ENCODE results near the gene SLC25A19. TPM values are rescaled to one million over a fixed set of nuclear protein-coding genes. Genes with fewer than 3 reads are reported as not detected.

SLC25A19 gene
- total and polyA plus RNA-seq, 2 of the 8 experiments (the other 6 are each of a cell fraction or from before 2014, with no cell fraction given): 28.6 to 32.6 TPM

DNA sequence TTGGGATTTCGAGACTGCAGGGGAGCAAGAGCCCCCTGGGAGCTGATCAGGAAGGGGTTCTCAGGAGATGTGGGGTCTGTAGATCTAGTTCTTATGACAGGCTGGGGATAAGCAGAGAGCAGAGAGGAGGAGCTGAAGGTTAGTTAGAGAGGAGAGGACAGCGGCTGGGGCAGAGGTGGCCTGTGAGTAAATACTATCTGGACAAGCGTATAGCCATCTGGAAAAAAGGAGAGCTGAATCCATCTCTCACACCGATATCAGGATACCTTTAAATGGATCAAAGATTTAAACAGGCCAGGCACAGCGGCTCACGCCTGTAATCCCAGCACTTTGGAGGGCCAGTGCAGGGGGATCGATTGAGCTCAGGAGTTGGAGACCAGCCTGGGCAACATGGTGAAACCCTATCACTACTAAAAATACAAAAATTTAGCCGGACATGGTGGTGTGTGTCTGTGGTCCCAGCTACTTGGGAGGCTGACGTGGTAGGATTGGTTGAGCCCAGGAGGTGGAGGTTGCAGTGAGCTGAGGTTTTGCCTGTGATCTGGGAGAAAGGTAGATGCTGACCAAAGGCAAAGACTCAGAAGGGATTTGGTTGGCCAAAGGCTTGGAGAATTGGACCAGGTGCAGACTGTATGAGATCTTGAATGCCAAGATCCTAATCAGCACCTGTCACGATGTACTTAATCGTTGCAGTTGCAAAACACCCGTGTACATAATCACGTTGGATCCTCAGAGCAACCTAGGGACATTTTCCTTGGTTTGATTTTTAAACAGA, 18.9 kb upstream of the SLC25A19 start:
- Histone ChIP-seq H2BK20ac (ENCODE audit: low read length) (no peak overlapping the region), H4K8ac (ENCODE audit: extremely low read depth, insufficient read depth, low read length) (no peak overlapping the region), H3K9me3 (ENCODE audit: insufficient read depth in 2 of 2, low read depth in 1 of 2, low read length in 1 of 2) (no peaks in the 10 kb centered on the region), H3K56ac (replicated peaks; ENCODE audit: insufficient read length, low read depth, low read length) (no peak overlapping the region), H4K5ac (ENCODE audit: insufficient read length, low read depth, low read length) (no peak overlapping the region), H3K23ac (ENCODE audit: insufficient read length) (no peak overlapping the region), H3K4me2 (ENCODE audit: insufficient read depth in 1 of 2, low read depth in 2 of 2, low read length in 2 of 2) (no peak overlapping the region), H2AFZ (ENCODE audit: low read length) (no peak overlapping the region), H4K20me1 (replicated peaks in 1 of 2; ENCODE audit: control insufficient read depth in 1 of 2, insufficient read depth in 2 of 2, low read length in 2 of 2) (no peaks in the 10 kb centered on the region), H2AK5ac (ENCODE audit: low read depth, low read length) (no peak overlapping the region), H3K23me2 (ENCODE audit: low read depth, low read length) (no peaks in the 10 kb centered on the region; the same call in 1 of the 2 replicates), H2BK120ac (replicated peaks; ENCODE audit: low read depth, low read length) (no peak overlapping the region), H3K14ac (ENCODE audit: insufficient read length) (no peak overlapping the region), H3K9ac (replicated peaks in 1 of 4; ENCODE audit: extremely low read depth in 1 of 4, low read depth in 3 of 4, low read length in 3 of 4) (no peak overlapping the region), H3K4ac (replicated peaks; ENCODE audit: insufficient read length, low read depth, low read length) (no peak overlapping the region), H3K4me1 (replicated peaks in 1 of 4; ENCODE audit: control insufficient read depth in 3 of 4, insufficient read depth in 4 of 4, low read length in 3 of 4) (peaks cover 0 to 4% (median 2%) of the 10 kb centered on the region in 4 experiments; a peak in 1 of 7 replicates), H2BK15ac (ENCODE audit: low read length) (no peak overlapping the region), H2BK5ac (ENCODE audit: low read depth, low read length) (no peak overlapping the region), H2BK12ac (ENCODE audit: low read depth, low read length) (no peak overlapping the region), H3K27ac (ENCODE audit: low read depth, low read length) (no peak overlapping the region), H3K79me1 (ENCODE audit: low read depth, low read length) (no peaks in the 10 kb centered on the region), H3K79me2 (ENCODE audit: control insufficient read depth in 1 of 2, insufficient read depth in 2 of 2, low read length in 2 of 2) (no peaks in the 10 kb centered on the region), H3K18ac (ENCODE audit: extremely low read depth, low read length) (no peak overlapping the region), H3K27me3 (replicated peaks in 1 of 4; ENCODE audit: control insufficient read depth in 3 of 4, extremely low read depth in 1 of 4, insufficient read depth in 3 of 4, low read length in 3 of 4) (no peaks in the 10 kb centered on the region), H4K91ac (replicated peaks; ENCODE audit: insufficient read length, low read length) (no peak overlapping the region), H3K4me3 (ENCODE audit: extremely low read depth in 1 of 4, insufficient read depth in 2 of 4, low read depth in 3 of 4, low read length in 4 of 4) (no peak overlapping the region), H3K36me3 (ENCODE audit: control insufficient read depth in 2 of 4, insufficient read depth in 4 of 4, low read length in 3 of 4) (no peaks in the 10 kb centered on the region; a peak in 2 of 8 replicates)
- DNase-seq (ENCODE audit: low read depth in 1 of 2, low spot score in 2 of 2) (no peak), FAIRE-seq (no peak)
- TF ChIP-seq RAD21 (IDR thresholded peaks at IDR 0.05 in 1 of 2, conservative IDR thresholded peaks at IDR 0.05 in 1 of 2; ENCODE audit: low read depth in 2 of 2, low read length in 2 of 2): no peak
- WGBS, 2 experiments (ENCODE audit: extremely low coverage in 1 of 2, insufficient coverage in 1 of 2, insufficient read length in 1 of 2, insufficient replicate concordance in 2 of 2, low coverage in 1 of 2, low lambda C conversion rate in 2 of 2, missing lambda C conversion rate in 1 of 2): 89% methylated on average over 13 of the region's 13 CpGs; no CpG with 5 or more reads in 1 of the 2 experiments
- CTCF ChIA-PET (ENCODE audit: partially characterized antibody): interaction anchor here (0.9 to 3.8 kb wide), 5 partner anchors 14 to 149 kb away, joined by 3 to 17 read pairs (median 5); no protein-coding TSS in a partner anchor
- POLR2A ChIA-PET (ENCODE audit: partially characterized antibody): interaction anchor here (0.5 to 2.3 kb wide), 5 partner anchors 10 to 153 kb away, joined by 3 to 8 read pairs (median 3); no protein-coding TSS in a partner anchor
